ENCODE measurements around the gene KLF17.

The KLF17 gene

GRCh38 chr1:44118682-44119081 lies at the start of gene KLF17:
TSS of gene KLF17 (plus strand) at chr1:44118821. CDS start at chr1:44118908, 87 bp downstream.
- Histone ChIP-seq H3K4me1 (ENCODE audit: control insufficient read depth in 2 of 2, insufficient read depth in 2 of 2, low read length in 2 of 2) (no peaks in the 10 kb centered on the region), H3K9ac (ENCODE audit: low read depth in 1 of 2, low read length in 2 of 2) (no peak within 1 kb of the TSS), H3K4me3 (ENCODE audit: low read length in 2 of 2) (no peak within 1 kb of the TSS), H3K27me3 (ENCODE audit: control insufficient read depth in 2 of 2, insufficient read depth in 2 of 2, low read length in 2 of 2) (no peaks in the 10 kb centered on the region), H3K27ac (ENCODE audit: low read depth in 2 of 2, low read length in 2 of 2) (no peak within 1 kb of the TSS), H3K36me3 (ENCODE audit: control insufficient read depth in 2 of 2, insufficient read depth in 2 of 2, low read length in 2 of 2) (no peaks in the 10 kb centered on the region), H3K9me3 (ENCODE audit: control insufficient read depth in 2 of 2, low read length in 2 of 2) (no peaks in the 10 kb centered on the region)

- H3K9me3 ChIP-seq (ENCODE audit: control insufficient read depth in 2 of 2, low read length in 2 of 2): no peaks in the 10 kb centered on the region
- H3K27ac ChIP-seq (ENCODE audit: low read depth in 2 of 2, low read length in 2 of 2): no peak overlapping the region
- H3K27me3 ChIP-seq (ENCODE audit: control insufficient read depth in 2 of 2, insufficient read depth in 2 of 2, low read length in 2 of 2): no peaks in the 10 kb centered on the region
- no peak overlapping the region for H3K9ac ChIP-seq (ENCODE audit: low read depth in 1 of 2, low read length in 2 of 2)
- no peaks in the 10 kb centered on the region for H3K4me1 ChIP-seq (ENCODE audit: control insufficient read depth in 2 of 2, insufficient read depth in 2 of 2, low read length in 2 of 2)
- no peaks in the 10 kb centered on the region for H3K36me3 ChIP-seq (ENCODE audit: control insufficient read depth in 2 of 2, insufficient read depth in 2 of 2, low read length in 2 of 2)
- no peak overlapping the region for H3K4me3 ChIP-seq (ENCODE audit: low read length in 2 of 2)
These were observed 47.2 kb upstream of the KLF17 start for GRCh38 chr1:44071461-44071860.

- Histone ChIP-seq H3K9ac (ENCODE audit: low read depth in 1 of 2, low read length in 2 of 2) (no peak overlapping the region), H3K9me3 (ENCODE audit: control insufficient read depth in 2 of 2, low read length in 2 of 2) (no peaks in the 10 kb centered on the region), H3K4me1 (ENCODE audit: control insufficient read depth in 2 of 2, insufficient read depth in 2 of 2, low read length in 2 of 2) (no peaks in the 10 kb centered on the region), H3K36me3 (ENCODE audit: control insufficient read depth in 2 of 2, insufficient read depth in 2 of 2, low read length in 2 of 2) (no peaks in the 10 kb centered on the region), H3K4me3 (ENCODE audit: low read length in 2 of 2) (no peak overlapping the region), H3K27ac (ENCODE audit: low read depth in 2 of 2, low read length in 2 of 2) (no peak overlapping the region), H3K27me3 (ENCODE audit: control insufficient read depth in 2 of 2, insufficient read depth in 2 of 2, low read length in 2 of 2) (no peaks in the 10 kb centered on the region)
These were observed 46.4 kb upstream of the KLF17 start for GRCh38 chr1:44072204-44072603.

- no peaks in the 10 kb centered on the region for H3K36me3 ChIP-seq (ENCODE audit: control insufficient read depth in 2 of 2, insufficient read depth in 2 of 2, low read length in 2 of 2)
- H3K9ac ChIP-seq (ENCODE audit: low read depth in 1 of 2, low read length in 2 of 2): no peak overlapping the region
- no peak overlapping the region for H3K4me3 ChIP-seq (ENCODE audit: low read length in 2 of 2)
- peaks cover 0 to 4% of the 10 kb centered on the region in 2 donors for H3K4me1 ChIP-seq (ENCODE audit: control insufficient read depth in 2 of 2, insufficient read depth in 2 of 2, low read length in 2 of 2)
- H3K9me3 ChIP-seq (ENCODE audit: control insufficient read depth in 2 of 2, low read length in 2 of 2): no peaks in the 10 kb centered on the region
- no peaks in the 10 kb centered on the region for H3K27me3 ChIP-seq (ENCODE audit: control insufficient read depth in 2 of 2, insufficient read depth in 2 of 2, low read length in 2 of 2)
- no peak overlapping the region for H3K27ac ChIP-seq (ENCODE audit: low read depth in 2 of 2, low read length in 2 of 2)
These were observed 45.8 kb upstream of the KLF17 start for GRCh38 chr1:44072821-44073220.

- Histone ChIP-seq H3K9ac (ENCODE audit: low read depth in 1 of 2, low read length in 2 of 2) (no peak overlapping the region), H3K9me3 (ENCODE audit: control insufficient read depth in 2 of 2, low read length in 2 of 2) (no peaks in the 10 kb centered on the region), H3K4me3 (ENCODE audit: low read length in 2 of 2) (no peak overlapping the region), H3K4me1 (ENCODE audit: control insufficient read depth in 2 of 2, insufficient read depth in 2 of 2, low read length in 2 of 2) (peaks cover 0 to 6% of the 10 kb centered on the region in 2 donors), H3K27me3 (ENCODE audit: control insufficient read depth in 2 of 2, insufficient read depth in 2 of 2, low read length in 2 of 2) (no peaks in the 10 kb centered on the region), H3K36me3 (ENCODE audit: control insufficient read depth in 2 of 2, insufficient read depth in 2 of 2, low read length in 2 of 2) (no peaks in the 10 kb centered on the region), H3K27ac (ENCODE audit: low read depth in 2 of 2, low read length in 2 of 2) (no peak overlapping the region)
These were observed 45.1 kb upstream of the KLF17 start for GRCh38 chr1:44073528-44073927.

GRCh38 chr1:44074415-44074814 lies 44.2 kb upstream of the KLF17 start:
- Histone ChIP-seq H3K4me1 (ENCODE audit: control insufficient read depth in 2 of 2, insufficient read depth in 2 of 2, low read length in 2 of 2) (peaks cover 0 to 7% of the 10 kb centered on the region in 2 donors), H3K36me3 (ENCODE audit: control insufficient read depth in 2 of 2, insufficient read depth in 2 of 2, low read length in 2 of 2) (no peaks in the 10 kb centered on the region), H3K4me3 (ENCODE audit: low read length in 2 of 2) (no peak overlapping the region), H3K27me3 (ENCODE audit: control insufficient read depth in 2 of 2, insufficient read depth in 2 of 2, low read length in 2 of 2) (no peaks in the 10 kb centered on the region), H3K9ac (ENCODE audit: low read depth in 1 of 2, low read length in 2 of 2) (no peak overlapping the region), H3K27ac (ENCODE audit: low read depth in 2 of 2, low read length in 2 of 2) (no peak overlapping the region), H3K9me3 (ENCODE audit: control insufficient read depth in 2 of 2, low read length in 2 of 2) (no peaks in the 10 kb centered on the region)

- Histone ChIP-seq H3K27ac (ENCODE audit: low read depth in 2 of 2, low read length in 2 of 2) (no peak overlapping the region), H3K9me3 (ENCODE audit: control insufficient read depth in 2 of 2, low read length in 2 of 2) (no peaks in the 10 kb centered on the region), H3K4me1 (ENCODE audit: control insufficient read depth in 2 of 2, insufficient read depth in 2 of 2, low read length in 2 of 2) (peaks cover 0 to 7% of the 10 kb centered on the region in 2 donors), H3K4me3 (ENCODE audit: low read length in 2 of 2) (no peak overlapping the region), H3K36me3 (ENCODE audit: control insufficient read depth in 2 of 2, insufficient read depth in 2 of 2, low read length in 2 of 2) (no peaks in the 10 kb centered on the region), H3K27me3 (ENCODE audit: control insufficient read depth in 2 of 2, insufficient read depth in 2 of 2, low read length in 2 of 2) (no peaks in the 10 kb centered on the region), H3K9ac (ENCODE audit: low read depth in 1 of 2, low read length in 2 of 2) (no peak overlapping the region)
These were observed 42.6 kb upstream of the KLF17 start for GRCh38 chr1:44076066-44076465.

GRCh38 chr1:44077421-44077820 lies 41.2 kb upstream of the KLF17 start:
- Histone ChIP-seq H3K4me1 (ENCODE audit: control insufficient read depth in 2 of 2, insufficient read depth in 2 of 2, low read length in 2 of 2) (peaks cover 0 to 7% of the 10 kb centered on the region in 2 donors), H3K4me3 (ENCODE audit: low read length in 2 of 2) (no peak overlapping the region), H3K36me3 (ENCODE audit: control insufficient read depth in 2 of 2, insufficient read depth in 2 of 2, low read length in 2 of 2) (no peaks in the 10 kb centered on the region), H3K9ac (ENCODE audit: low read depth in 1 of 2, low read length in 2 of 2) (no peak overlapping the region), H3K27ac (ENCODE audit: low read depth in 2 of 2, low read length in 2 of 2) (no peak overlapping the region), H3K9me3 (ENCODE audit: control insufficient read depth in 2 of 2, low read length in 2 of 2) (no peaks in the 10 kb centered on the region), H3K27me3 (ENCODE audit: control insufficient read depth in 2 of 2, insufficient read depth in 2 of 2, low read length in 2 of 2) (no peaks in the 10 kb centered on the region)

GRCh38 chr1:44078104-44078503 lies 40.5 kb upstream of the KLF17 start:
- H3K27ac ChIP-seq (ENCODE audit: low read depth in 2 of 2, low read length in 2 of 2): no peak overlapping the region
- no peaks in the 10 kb centered on the region for H3K36me3 ChIP-seq (ENCODE audit: control insufficient read depth in 2 of 2, insufficient read depth in 2 of 2, low read length in 2 of 2)
- H3K9ac ChIP-seq (ENCODE audit: low read depth in 1 of 2, low read length in 2 of 2): no peak overlapping the region
- no peaks in the 10 kb centered on the region for H3K9me3 ChIP-seq (ENCODE audit: control insufficient read depth in 2 of 2, low read length in 2 of 2)
- no peak overlapping the region for H3K4me3 ChIP-seq (ENCODE audit: low read length in 2 of 2)
- peaks cover 0 to 7% of the 10 kb centered on the region in 2 donors for H3K4me1 ChIP-seq (ENCODE audit: control insufficient read depth in 2 of 2, insufficient read depth in 2 of 2, low read length in 2 of 2)
- H3K27me3 ChIP-seq (ENCODE audit: control insufficient read depth in 2 of 2, insufficient read depth in 2 of 2, low read length in 2 of 2): no peaks in the 10 kb centered on the region

- no peaks in the 10 kb centered on the region for H3K27me3 ChIP-seq (ENCODE audit: control insufficient read depth in 2 of 2, insufficient read depth in 2 of 2, low read length in 2 of 2)
- peaks cover 0 to 7% of the 10 kb centered on the region in 2 donors for H3K4me1 ChIP-seq (ENCODE audit: control insufficient read depth in 2 of 2, insufficient read depth in 2 of 2, low read length in 2 of 2)
- H3K9ac ChIP-seq (ENCODE audit: low read depth in 1 of 2, low read length in 2 of 2): no peak overlapping the region
- H3K27ac ChIP-seq (ENCODE audit: low read depth in 2 of 2, low read length in 2 of 2): no peak overlapping the region
- H3K4me3 ChIP-seq (ENCODE audit: low read length in 2 of 2): no peak overlapping the region
- H3K36me3 ChIP-seq (ENCODE audit: control insufficient read depth in 2 of 2, insufficient read depth in 2 of 2, low read length in 2 of 2): no peaks in the 10 kb centered on the region
- no peaks in the 10 kb centered on the region for H3K9me3 ChIP-seq (ENCODE audit: control insufficient read depth in 2 of 2, low read length in 2 of 2)
These were observed 39.1 kb upstream of the KLF17 start for GRCh38 chr1:44079566-44079965.
